Astrocyte (in vitro differentiated cells and primary cell): ENCODE data around the gene COL12A1.

Source experiments
- CTCF ChIP-seq: IDR thresholded peaks from 2 replicates; pipeline ENCODE4 v1.5.1; 2011; ENCODE audit warnings: low read depth, mild to moderate bottlenecking, inconsistent platforms, low read length, moderate library complexity; ENCODE audit not compliant: insufficient read depth
- EZH2 ChIP-seq: IDR thresholded peaks from 2 replicates; pipeline ENCODE4 v1.6.1; 2012; ENCODE audit warnings: mild to moderate bottlenecking, low read length, inconsistent platforms; ENCODE audit not compliant: insufficient read depth

- TF ChIP-seq CTCF, result no peak
- no peak for TF ChIP-seq EZH2
Measured at GRCh38 chr6:75145976-75146375, 59.9 kb downstream of the COL12A1 start.
